NCI-H146 (cell line): ENCODE measurements around the gene SLC22A17.

Source experiments
- DNase-seq: peaks from one replicate; lab custom pipeline; 2025; lab: John Stamatoyannopoulos, UW

The SLC22A17 gene

GRCh38 chr14:23361763-23362162 lies 9.1 kb upstream of the SLC22A17 start:
- no peak for DNase-seq

- no peak for DNase-seq
These were observed 8.6 kb upstream of the SLC22A17 start for GRCh38 chr14:23361320-23361719.

- DNase-seq = no peak
These were observed 7.8 kb upstream of the SLC22A17 start for GRCh38 chr14:23360496-23360895.

DNA sequence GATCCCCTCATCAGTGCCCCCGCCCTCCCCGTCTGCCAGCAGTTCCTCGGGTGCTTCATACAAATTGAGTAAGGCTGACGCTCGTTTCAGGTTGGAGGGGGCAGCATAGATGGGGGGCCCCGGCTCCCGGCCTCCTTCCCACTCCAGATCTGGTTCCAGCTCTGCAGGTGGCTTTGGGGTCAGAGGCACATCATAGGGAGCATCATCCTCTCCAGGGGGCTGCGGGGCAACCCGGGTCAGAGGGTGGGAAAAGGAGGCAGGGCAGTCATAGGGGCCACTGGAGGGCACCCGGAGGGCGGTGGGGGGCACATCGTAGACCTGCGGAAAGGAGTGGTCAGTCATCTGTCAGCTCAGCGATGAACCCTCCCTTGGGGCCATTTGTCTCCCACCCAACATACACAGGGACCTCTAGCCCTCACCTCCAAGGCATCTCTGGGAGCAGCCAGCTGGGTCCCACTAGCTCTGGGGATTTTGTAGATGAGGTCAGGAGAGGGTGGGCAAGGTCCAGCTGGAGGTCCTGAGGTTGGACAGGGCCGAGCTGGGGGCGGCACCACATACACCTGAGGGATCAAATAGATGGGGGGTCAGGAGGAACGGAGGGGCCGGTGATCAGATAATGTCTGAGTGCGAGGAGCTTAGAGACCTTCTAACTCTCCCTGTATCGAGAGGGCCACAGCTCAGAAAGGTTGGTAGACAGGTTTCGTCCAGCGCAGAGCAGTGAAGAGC lies 7.2 kb upstream of the SLC22A17 start:
- no peak for DNase-seq

- no peak for DNase-seq
These were observed 6.5 kb upstream of the SLC22A17 start for GRCh38 chr14:23359167-23359626.

DNA sequence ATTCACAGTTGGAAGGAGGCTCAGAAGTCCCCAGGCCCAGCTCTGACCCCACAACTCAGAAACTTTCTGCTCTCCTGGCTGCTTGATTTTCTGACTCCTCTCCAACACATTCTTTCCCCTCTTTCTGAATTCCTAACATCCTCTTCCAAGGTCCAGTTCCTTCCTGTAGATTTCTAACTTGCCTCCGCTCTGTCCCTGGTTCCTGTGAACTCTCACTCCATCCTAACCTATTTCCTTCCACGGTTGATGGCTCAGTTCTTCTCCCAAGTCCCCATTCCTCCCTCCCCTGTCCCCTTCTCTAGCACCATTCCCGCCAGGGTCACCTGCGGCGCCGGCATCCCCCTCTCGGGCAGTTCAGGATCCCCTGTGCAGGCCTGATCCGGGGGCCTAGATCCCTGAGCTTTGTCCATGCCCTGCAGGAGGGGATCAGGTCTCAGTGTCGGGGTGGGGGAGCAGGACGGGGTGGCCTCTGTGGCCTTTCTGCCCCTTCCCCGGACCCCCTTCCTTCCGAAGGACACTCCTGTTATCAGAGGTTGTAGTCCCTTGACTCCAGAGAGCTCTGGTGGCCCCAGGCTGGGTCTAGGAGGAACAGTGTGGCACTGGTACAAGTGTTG lies 6.0 kb upstream of the SLC22A17 start:
- no peak for DNase-seq

DNA sequence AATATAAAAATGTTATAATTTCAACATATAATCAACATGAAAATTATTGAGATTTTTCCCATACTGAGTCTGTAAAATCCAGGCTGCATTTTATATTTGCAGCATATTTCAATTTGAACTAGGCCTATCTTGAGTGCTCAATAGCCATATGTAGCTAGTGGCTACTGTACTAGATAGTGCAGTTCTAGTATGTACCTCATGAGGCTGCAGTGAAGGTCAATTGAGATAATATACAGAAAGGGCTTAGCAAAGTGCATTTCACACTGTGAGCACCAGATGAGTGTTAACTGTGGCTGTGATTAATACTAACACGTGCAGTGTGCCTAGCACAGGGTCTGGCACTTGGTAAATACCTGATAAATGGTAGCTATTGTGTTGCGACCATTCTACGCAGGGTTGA lies 5.4 kb upstream of the SLC22A17 start:
- DNase-seq = no peak

GRCh38 chr14:23357261-23357660 lies 4.6 kb upstream of the SLC22A17 start:
- DNase-seq = no peak

DNA sequence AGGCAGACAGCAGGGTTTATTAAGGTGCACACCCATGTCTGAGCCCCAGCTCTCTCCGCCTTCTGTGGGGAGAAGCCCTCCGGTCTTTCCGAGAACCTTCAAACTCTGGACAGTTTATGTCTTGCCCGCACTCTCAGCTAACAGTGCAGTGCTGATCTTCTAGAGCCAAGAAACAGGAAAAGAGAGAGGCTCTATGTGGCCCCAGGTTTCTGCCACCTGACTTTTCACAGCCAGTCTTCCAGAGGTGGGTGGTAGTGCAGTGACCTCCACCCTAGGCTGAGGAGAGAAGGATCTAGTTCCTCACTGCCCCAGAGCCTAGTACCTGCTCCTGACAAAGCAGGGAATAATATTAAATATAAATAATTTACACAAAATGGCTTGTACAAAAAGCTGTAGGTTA lies 4.0 kb upstream of the SLC22A17 start:
- DNase-seq = no peak

DNA sequence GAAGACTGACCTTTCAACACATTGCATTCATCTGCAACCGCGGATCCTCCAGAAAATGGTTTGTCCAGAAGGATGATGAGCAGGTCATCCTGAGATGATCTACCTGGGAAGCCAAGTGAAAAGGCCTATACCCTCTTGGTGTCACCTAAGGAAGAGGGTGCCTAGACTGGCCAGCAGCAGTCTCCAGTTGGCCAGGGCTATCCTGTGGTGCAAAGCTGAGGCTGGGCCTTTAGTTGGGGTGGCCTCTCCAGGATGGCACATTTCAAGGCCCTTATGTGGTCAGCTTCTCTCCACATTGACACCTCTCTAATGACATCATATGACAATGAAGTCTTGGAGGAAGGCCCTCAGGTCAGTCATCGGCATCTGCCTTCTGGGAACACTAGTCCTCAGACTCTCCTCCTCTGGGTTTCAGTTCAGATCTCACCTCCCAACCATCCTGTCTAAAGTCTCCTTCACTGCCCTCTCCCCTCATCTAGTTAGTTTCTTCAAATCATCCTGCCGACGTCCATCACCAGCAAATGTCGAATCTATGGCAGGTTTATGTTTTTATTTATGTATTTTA lies 3.3 kb upstream of the SLC22A17 start:
- DNase-seq = no peak

DNA sequence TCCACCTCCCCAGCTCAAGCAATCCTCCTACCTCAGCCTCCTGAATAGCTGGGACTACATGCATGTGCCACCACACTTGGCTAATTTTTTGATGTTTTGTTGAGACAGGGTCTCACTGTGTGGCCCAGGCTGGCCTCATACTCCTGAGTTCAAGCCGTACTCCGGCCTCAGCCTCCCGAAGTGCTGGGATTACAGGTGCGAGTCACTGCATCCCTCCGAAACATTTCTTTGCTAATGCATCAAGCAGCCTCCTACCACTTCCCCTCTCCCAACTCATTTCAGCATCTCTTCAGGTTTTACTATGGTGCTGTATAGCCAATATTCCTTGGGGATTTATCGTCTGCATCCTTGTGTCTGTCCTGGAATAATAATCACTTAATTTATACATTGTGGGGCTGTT lies 2.3 kb upstream of the SLC22A17 start:
- DNase-seq = no peak

DNA sequence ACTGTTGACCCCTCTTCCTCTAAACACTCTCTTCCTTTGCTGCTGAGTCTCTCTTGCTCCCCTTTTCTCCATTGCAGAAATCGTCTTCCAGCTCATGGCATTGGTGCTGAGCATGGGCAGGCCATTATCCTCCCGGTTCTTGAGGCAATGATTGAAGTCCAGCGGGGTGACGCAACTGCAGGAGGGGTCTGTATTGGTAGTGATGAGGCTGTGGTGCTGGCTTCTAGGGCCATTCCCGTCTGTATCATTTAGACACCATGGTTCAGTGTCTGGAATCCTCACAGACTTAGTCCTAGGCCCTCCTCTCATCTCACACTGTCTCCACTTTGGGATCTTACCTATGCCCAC lies 720 bp upstream of the SLC22A17 start:
- no peak for DNase-seq

DNA sequence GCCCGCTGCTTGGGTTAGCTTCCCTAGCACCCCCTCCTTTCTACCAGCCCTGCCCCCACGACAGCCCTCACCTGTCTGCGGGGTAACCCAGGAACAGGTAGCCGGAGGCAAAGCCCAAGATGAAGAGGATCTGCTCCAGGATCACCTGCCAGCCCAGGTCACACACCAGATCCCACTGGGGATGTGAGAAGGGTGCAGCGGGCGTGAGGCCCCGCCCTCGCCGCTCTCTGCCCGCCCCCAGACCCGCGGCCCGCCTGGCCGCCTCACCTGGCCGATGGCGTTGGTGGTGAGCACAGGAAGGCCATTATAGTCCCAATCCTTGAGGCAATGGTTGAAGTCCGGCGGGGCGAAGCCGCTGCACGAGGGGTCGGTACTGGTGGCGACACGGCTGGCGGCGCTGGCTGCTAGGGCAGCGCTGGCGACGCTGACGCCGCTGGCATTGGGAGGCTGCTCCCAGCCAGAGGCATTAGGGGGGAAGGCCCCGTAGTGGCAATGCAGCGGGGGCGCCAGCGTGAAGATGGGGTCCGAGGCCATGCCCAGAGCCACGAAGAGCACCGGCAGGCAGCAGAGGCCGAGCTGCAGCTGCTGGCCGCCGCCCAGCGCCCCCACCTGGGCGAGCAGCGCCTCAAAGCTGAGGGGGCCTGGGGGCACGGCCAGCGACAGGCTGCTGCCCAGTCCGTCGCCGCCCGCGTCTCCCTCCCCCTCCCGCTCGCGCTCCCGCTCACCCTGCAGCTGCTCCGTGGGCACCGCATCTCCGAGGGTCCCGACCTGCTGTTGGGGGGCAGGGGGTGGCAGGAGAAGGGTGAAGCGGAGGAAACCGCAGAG lies 794 bp downstream of the SLC22A17 start:
- peak; percentile 40 for DNase-seq

DNA sequence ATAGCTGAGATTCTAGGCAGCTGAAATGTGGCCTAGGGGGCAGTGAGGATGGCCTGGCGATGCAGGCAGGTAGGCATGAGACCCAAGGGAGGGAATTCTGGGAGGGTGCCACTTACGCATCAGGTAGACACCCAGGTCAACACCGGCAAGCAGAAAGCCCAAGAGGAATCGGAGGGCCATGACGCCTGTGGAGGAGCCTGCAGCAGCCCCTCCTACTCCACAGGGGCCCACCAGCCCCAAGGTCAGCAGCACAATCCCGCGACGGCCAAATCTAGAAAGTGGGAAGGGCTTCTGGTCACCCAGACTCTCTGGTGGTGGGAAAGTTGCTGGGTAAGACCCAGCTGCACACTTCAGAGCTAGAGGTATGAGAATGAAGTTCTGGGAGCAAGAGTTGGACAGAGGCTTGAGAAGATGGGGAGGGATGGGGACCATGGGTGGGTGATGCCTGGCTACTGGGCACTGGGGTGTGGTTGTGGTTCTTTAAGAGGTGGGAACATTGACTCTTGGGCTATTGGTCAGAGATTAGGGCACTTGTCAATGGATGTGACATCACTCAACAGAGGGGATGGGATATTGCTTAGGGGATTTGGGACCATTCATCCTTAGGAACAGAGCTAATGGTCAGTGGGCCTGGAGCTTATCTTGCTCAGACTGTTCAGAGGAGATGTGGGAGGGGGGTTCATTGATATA lies 3.4 kb downstream of the SLC22A17 start:
- no peak for DNase-seq

DNA sequence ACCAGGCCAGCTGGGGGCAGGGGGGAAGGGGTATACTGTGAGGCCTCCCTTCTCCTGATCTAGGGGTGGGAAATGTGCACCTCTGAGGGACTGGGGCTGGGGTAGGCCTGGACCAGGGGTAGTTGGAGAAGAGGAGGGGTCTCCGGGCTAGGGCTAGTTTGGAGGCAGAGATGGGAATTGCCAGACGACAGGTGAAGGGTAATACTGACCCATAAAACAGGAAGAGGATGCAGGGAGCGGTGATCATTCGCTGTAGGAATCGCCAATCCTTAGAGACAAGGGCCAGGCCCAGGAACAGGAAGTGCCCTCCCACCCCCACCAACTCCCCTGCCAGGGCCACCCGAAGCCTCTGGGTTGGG lies 4.4 kb downstream of the SLC22A17 start:
- no peak for DNase-seq

- no peak for DNase-seq
These were observed 5.0 kb downstream of the SLC22A17 start for GRCh38 chr14:23347406-23348296.

GRCh38 chr14:23346693-23347405 lies 5.8 kb downstream of the SLC22A17 start:
- no peak for DNase-seq

- peak; percentile 14 for DNase-seq
These were observed 6.5 kb downstream of the SLC22A17 start for GRCh38 chr14:23345987-23346692.

GRCh38 chr14:23344481-23344880 lies 8.2 kb downstream of the SLC22A17 start:
- no peak for DNase-seq
